CD14-positive monocyte (primary cell): Measurements from ENCODE around the gene CELF2. TPM values are rescaled to one million over a fixed set of nuclear protein-coding genes. Genes with fewer than 3 reads are reported as not detected.

Source experiments
- DNase-seq, 3 donors: peaks; one replicate each; pipeline ENCODE4 v3.0.0-alpha.2; 2011 to 2022
- H2AFZ ChIP-seq: 2 replicates; pipeline ENCODE4 v1.6.0; 2012; ENCODE audit warnings: mild to moderate bottlenecking, low read depth, low read length, inconsistent platforms; ENCODE audit not compliant: insufficient read depth, poor library complexity, severe bottlenecking
- H3K27ac ChIP-seq, 2 donors: 1 replicate in 1 of 2; 2 replicates in 1 of 2; pipeline ENCODE4 v1.5.1; 2012 to 2013; ENCODE audit warnings: low read length in 2 of 2, control low read depth in 1 of 2, inconsistent platforms in 1 of 2, low read depth in 1 of 2, mild to moderate bottlenecking in 1 of 2
- H3K27me3 ChIP-seq, 2 donors: one replicate each; pipeline versions ENCODE4 v1.6.0 to v1.6.1; 2011 to 2013; ENCODE audit warnings: low read length in 2 of 2; ENCODE audit not compliant: control insufficient read depth in 2 of 2, insufficient read depth in 2 of 2
- H3K36me3 ChIP-seq, 2 donors: replicated peaks in 1 of 2; 1 replicate in 1 of 2; 2 replicates in 1 of 2; pipeline versions ENCODE4 v1.5.1 to v1.6.1; 2012 to 2013; ENCODE audit warnings: low read length in 2 of 2, control low read depth in 1 of 2, inconsistent platforms in 1 of 2, mild to moderate bottlenecking in 1 of 2; ENCODE audit not compliant: insufficient read depth in 2 of 2, control insufficient read depth in 1 of 2
- H3K4me1 ChIP-seq, 2 donors: 1 replicate in 1 of 2; 2 replicates in 1 of 2; pipeline versions ENCODE4 v1.5.1 to v1.6.1; 2012 to 2013; ENCODE audit warnings: low read length in 2 of 2, control low read depth in 1 of 2, inconsistent platforms in 1 of 2, mild to moderate bottlenecking in 1 of 2, moderate library complexity in 1 of 2; ENCODE audit not compliant: insufficient read depth in 2 of 2, control insufficient read depth in 1 of 2
- H3K4me2 ChIP-seq: replicated peaks from 2 replicates; pipeline ENCODE3; 2012; ENCODE audit warnings: low read length, moderate library complexity, mild to moderate bottlenecking; ENCODE audit not compliant: poor library complexity, severe bottlenecking; ENCODE audit errors: extremely low read depth
- H3K4me3 ChIP-seq, 3 experiments: fragments of 200-600 bp in 1 of 3; sonication (generic) in 1 of 3; replicated peaks in 1 of 3; 1 replicate in 2 of 3; 2 replicates in 1 of 3; pipeline ENCODE4 v1.5.1; 2011 to 2013; ENCODE audit warnings: low read length in 3 of 3, mild to moderate bottlenecking in 3 of 3, control low read depth in 2 of 3, low read depth in 2 of 3, inconsistent platforms in 1 of 3, moderate library complexity in 1 of 3
- H3K79me2 ChIP-seq: 2 replicates; pipeline ENCODE4 v1.6.0; 2012; ENCODE audit warnings: mild to moderate bottlenecking, control low read depth, inconsistent platforms, low read length, moderate library complexity; ENCODE audit not compliant: insufficient read depth
- H3K9ac ChIP-seq: 2 replicates; pipeline ENCODE4 v1.6.0; 2017; ENCODE audit warnings: low read length, mild to moderate bottlenecking; ENCODE audit not compliant: insufficient read depth, poor library complexity, severe bottlenecking
- H3K9me3 ChIP-seq, 2 donors: replicated peaks in 1 of 2; 1 replicate in 1 of 2; 2 replicates in 1 of 2; pipeline versions ENCODE4 v1.5.1 to v1.6.1; 2012 to 2013; ENCODE audit warnings: low read length in 2 of 2, control low read depth in 1 of 2; ENCODE audit not compliant: control insufficient read depth in 1 of 2, insufficient read depth in 1 of 2
- H4K20me1 ChIP-seq: 2 replicates; pipeline ENCODE4 v1.6.0; 2012; ENCODE audit warnings: mild to moderate bottlenecking, low read length, control low read depth, moderate library complexity; ENCODE audit not compliant: insufficient read depth
- H3K27ac Mint-ChIP-seq, 7 donors: one replicate each; pipeline ENCODE4 v1.8.0; 2020; ENCODE audit warnings: mild to moderate bottlenecking in 7 of 7, mixed read lengths in 7 of 7, moderate library complexity in 6 of 7, inconsistent platforms in 2 of 7
- H3K27me3 Mint-ChIP-seq, 3 donors: one replicate each; pipeline ENCODE4 v1.8.0; 2021 to 2022; ENCODE audit warnings: low read depth in 3 of 3, mild to moderate bottlenecking in 3 of 3, mixed read lengths in 3 of 3, moderate library complexity in 3 of 3, inconsistent platforms in 1 of 3
- H3K36me3 Mint-ChIP-seq, 2 donors: one replicate each; pipeline ENCODE4 v1.8.0; 2020; ENCODE audit warnings: mixed read lengths in 2 of 2, inconsistent platforms in 1 of 2, mild to moderate bottlenecking in 1 of 2
- H3K4me1 Mint-ChIP-seq: one replicate; pipeline ENCODE4 v1.8.0; 2020; ENCODE audit warnings: mild to moderate bottlenecking, mixed read lengths
- H3K4me3 Mint-ChIP-seq, 2 donors: one replicate each; pipeline ENCODE4 v1.8.0; 2020; ENCODE audit warnings: mild to moderate bottlenecking in 2 of 2, mixed read lengths in 2 of 2, moderate library complexity in 1 of 2
- H3K9me3 Mint-ChIP-seq, 7 donors: one replicate each; pipeline ENCODE4 v1.8.0; 2020 to 2022; ENCODE audit warnings: mixed read lengths in 7 of 7, mild to moderate bottlenecking in 6 of 7, moderate library complexity in 6 of 7, inconsistent platforms in 2 of 7
- CTCF ChIP-seq: fragments of 200-600 bp; IDR thresholded peaks from one replicate; pipeline ENCODE4 v1.8.0; 2022; ENCODE audit warnings: antibody characterized with exemption, mild to moderate bottlenecking
- WGBS: methylation state at CpG from one replicate; pipeline ENCODE4 v1.1.5; 2013; ENCODE audit warnings: missing lambda C conversion rate; ENCODE audit not compliant: insufficient coverage; 5-methylcytosine and 5-hydroxymethylcytosine counted together
- intact Hi-C, 2 donors: fragments of 100-400 bp; cut with micrococcal nuclease; formaldehyde crosslinking; loops; one replicate each; pipeline versions ENCODE4 v1.15.0 to v1.15.1; 2023
- polyA plus RNA-seq, 3 donors: library from polyadenylated mRNA; depleted of rRNA in 1 of 3; unstranded in 2 of 3; stranded (reverse) in 1 of 3; fragments of 300-500 nt in 2 of 3; fragments of >200 nt in 1 of 3; fragmentation: Illumina TruSeq in 2 of 3; gene quantifications; 1 replicate in 2 of 3; 2 replicates in 1 of 3; pipeline ENCODE4 v1.2.3, GENCODE V29; 2012 to 2021

Gene CELF2
- polyA plus RNA-seq, 3 donors: 53.5 to 93.3 (median 80.5) TPM

GRCh38 chr10:11324761-11325321 lies 307.2 kb downstream of the CELF2 start:
- no peaks in the 10 kb centered on the region for H3K9me3 ChIP-seq
- Mint-ChIP-seq H3K36me3 (peaks cover 87 to 95% of the 10 kb centered on the region in 2 donors), H3K4me1 (peaks cover 28% of the 10 kb centered on the region), H3K27ac (peak overlapping the region in 2 of 7 donors; percentile 39 to 85), H3K27me3 (peaks cover 0 to 3% (median 0%) of the 10 kb centered on the region in 3 donors), H3K4me3 (no peak overlapping the region), H3K9me3 (no peaks in the 10 kb centered on the region)
- DNase-seq: no peak
- H3K4me2 ChIP-seq: no peak overlapping the region
- intact Hi-C loops: no loop called here
- no peak overlapping the region for H3K27ac ChIP-seq
- no peaks in the 10 kb centered on the region for H3K79me2 ChIP-seq
- no CpG with 5 or more reads among the region's 11 CpGs for WGBS
- H3K36me3 ChIP-seq: peaks cover 94 to 99% of the 10 kb centered on the region in 2 donors
- no peak overlapping the region for H2AFZ ChIP-seq
- H4K20me1 ChIP-seq: peaks cover 98% of the 10 kb centered on the region
- no peak overlapping the region for H3K9ac ChIP-seq
- TF ChIP-seq CTCF: no peak
- H3K4me1 ChIP-seq: peaks cover 10 to 17% of the 10 kb centered on the region in 2 donors
- no peaks in the 10 kb centered on the region for H3K27me3 ChIP-seq
- no peak overlapping the region for H3K4me3 ChIP-seq

- DNase-seq: no peak
- Mint-ChIP-seq H3K27ac (peak overlapping the region in 2 of 7 donors; percentile 27 to 41), H3K36me3 (peaks cover 86 to 94% of the 10 kb centered on the region in 2 donors), H3K9me3 (no peaks in the 10 kb centered on the region), H3K4me1 (peaks cover 28% of the 10 kb centered on the region), H3K4me3 (no peak overlapping the region), H3K27me3 (peaks cover 0 to 3% (median 0%) of the 10 kb centered on the region in 3 donors)
- Histone ChIP-seq H3K9ac (no peak overlapping the region), H3K27ac (peak overlapping the region in 1 of 2 donors; percentile 16), H3K4me3 (no peak overlapping the region), H3K4me2 (no peak overlapping the region), H3K36me3 (peaks cover 93 to 99% of the 10 kb centered on the region in 2 donors), H3K27me3 (no peaks in the 10 kb centered on the region), H3K79me2 (peaks cover 5% of the 10 kb centered on the region), H2AFZ (no peak overlapping the region), H4K20me1 (peaks cover 98% of the 10 kb centered on the region), H3K4me1 (peaks cover 10 to 17% of the 10 kb centered on the region in 2 donors), H3K9me3 (no peaks in the 10 kb centered on the region)
- intact Hi-C loops: no loop called here
- no peak for TF ChIP-seq CTCF
- 79% methylated on average over 2 of the region's 2 CpGs for WGBS
Observed at GRCh38 chr10:11325817-11326216, 308.1 kb downstream of the CELF2 start.
